Measurements from ENCODE around the gene DTHD1. TPM values are rescaled to one million over a fixed set of nuclear protein-coding genes. Genes with fewer than 3 reads are reported as not detected.

Gene DTHD1
- total and polyA plus RNA-seq, 8 donors = 1.2 TPM; not detected in 7

- TF ChIP-seq POLR2AphosphoS5 (IDR thresholded peaks at IDR 0.05) (no peak), POLR2A (IDR thresholded peaks at IDR 0.05) (no peak), EP300 (IDR thresholded peaks at IDR 0.05) (no peak), CTCF (IDR thresholded peaks at IDR 0.05) (no peak)
- no peak for DNase-seq
- Histone ChIP-seq H3K36me3 (no peaks in the 10 kb centered on the region), H3K9me3 (no peaks in the 10 kb centered on the region), H3K27me3 (peaks cover 0 to 13% (median 0%) of the 10 kb centered on the region in 3 donors), H3K4me1 (no peaks in the 10 kb centered on the region), H3K4me3 (no peak overlapping the region), H3K27ac (no peak overlapping the region)
- intact Hi-C loops (cut with DNase I; ENCODE audit: low total_unique reads) = no loop called here
- WGBS, 5 donors = 60 to 79% (median 65%) methylated on average over 2 of the region's 2 CpGs
Measured at GRCh38 chr4:36391411-36391810, 110.0 kb downstream of the DTHD1 start.

- H3K36me3 ChIP-seq = no peaks in the 10 kb centered on the region
- no peak for DNase-seq
- H3K9me3 ChIP-seq = no peaks in the 10 kb centered on the region
- no peaks in the 10 kb centered on the region for H3K4me1 ChIP-seq
- peaks cover 0 to 13% (median 0%) of the 10 kb centered on the region in 3 donors for H3K27me3 ChIP-seq
- H3K4me3 ChIP-seq = no peak overlapping the region
- no peak overlapping the region for H3K27ac ChIP-seq
- TF ChIP-seq POLR2AphosphoS5 (IDR thresholded peaks at IDR 0.05) (no peak), CTCF (IDR thresholded peaks at IDR 0.05) (no peak), POLR2A (IDR thresholded peaks at IDR 0.05) (no peak), EP300 (IDR thresholded peaks at IDR 0.05) (no peak)
- intact Hi-C loops (cut with DNase I; ENCODE audit: low total_unique reads) = no loop called here
- WGBS, 5 donors = 38 to 57% (median 41%) methylated on average over 1 of the region's 1 CpG
Measured at GRCh38 chr4:36392024-36392423, 110.6 kb downstream of the DTHD1 start.

- H3K27me3 ChIP-seq = peaks cover 0 to 7% (median 0%) of the 10 kb centered on the region in 3 donors
- TF ChIP-seq POLR2AphosphoS5 (IDR thresholded peaks at IDR 0.05) (no peak), CTCF (IDR thresholded peaks at IDR 0.05) (no peak), EP300 (IDR thresholded peaks at IDR 0.05) (no peak)
- H3K9me3 ChIP-seq = no peaks in the 10 kb centered on the region
- no peaks in the 10 kb centered on the region for H3K36me3 ChIP-seq
- WGBS, 5 donors = 58 to 74% (median 64%) methylated on average over 4 of the region's 4 CpGs
- no peaks in the 10 kb centered on the region for H3K4me1 ChIP-seq
- intact Hi-C loops (cut with DNase I; ENCODE audit: low total_unique reads) = no loop called here
- no peak overlapping the region for H3K4me3 ChIP-seq
- no peak for DNase-seq
- no peak overlapping the region for H3K27ac ChIP-seq
Measured at GRCh38 chr4:36392916-36393315, 111.5 kb downstream of the DTHD1 start.

Other genes with a start within 250 kb of the DTHD1 start
- gene ARAP2, start 37.1 kb upstream of the DTHD1 start, total RNA-seq = 10 to 100 TPM; 12.7 to 69.4 (median 27.7) TPM
- 1 to 10 TPM; 2.2 to 4.6 (median 2.6) TPM for gene ARAP2, start 37.1 kb upstream of the DTHD1 start, polyA plus RNA-seq

Measured in stomach (tissue), 9 donors.